Measurements from ENCODE around the gene OR52K1.

OR52K1 gene

GRCh38 chr11:4482445-4482844 lies at the start of gene OR52K1:
TSS of gene OR52K1 (plus strand) at chr11:4482646. CDS start at chr11:4488901, 6,255 bp downstream.
- no peak within 1 kb of the TSS for H3K4me3 ChIP-seq (ENCODE audit: low read length)
- TF ChIP-seq, protein P1, sequence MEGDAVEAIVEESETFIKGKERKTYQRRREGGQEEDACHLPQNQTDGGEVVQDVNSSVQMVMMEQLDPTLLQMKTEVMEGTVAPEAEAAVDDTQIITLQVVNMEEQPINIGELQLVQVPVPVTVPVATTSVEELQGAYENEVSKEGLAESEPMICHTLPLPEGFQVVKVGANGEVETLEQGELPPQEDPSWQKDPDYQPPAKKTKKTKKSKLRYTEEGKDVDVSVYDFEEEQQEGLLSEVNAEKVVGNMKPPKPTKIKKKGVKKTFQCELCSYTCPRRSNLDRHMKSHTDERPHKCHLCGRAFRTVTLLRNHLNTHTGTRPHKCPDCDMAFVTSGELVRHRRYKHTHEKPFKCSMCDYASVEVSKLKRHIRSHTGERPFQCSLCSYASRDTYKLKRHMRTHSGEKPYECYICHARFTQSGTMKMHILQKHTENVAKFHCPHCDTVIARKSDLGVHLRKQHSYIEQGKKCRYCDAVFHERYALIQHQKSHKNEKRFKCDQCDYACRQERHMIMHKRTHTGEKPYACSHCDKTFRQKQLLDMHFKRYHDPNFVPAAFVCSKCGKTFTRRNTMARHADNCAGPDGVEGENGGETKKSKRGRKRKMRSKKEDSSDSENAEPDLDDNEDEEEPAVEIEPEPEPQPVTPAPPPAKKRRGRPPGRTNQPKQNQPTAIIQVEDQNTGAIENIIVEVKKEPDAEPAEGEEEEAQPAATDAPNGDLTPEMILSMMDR (IDR thresholded peaks at IDR 0.05; ENCODE audit: insufficient read depth, low read depth, low read length, missing control alignments) = no peak
- DNase-seq (ENCODE audit: low read depth) = no peak

- TF ChIP-seq, protein P1 (IDR thresholded peaks at IDR 0.05; ENCODE audit: insufficient read depth, low read depth, low read length, missing control alignments) = no peak
- DNase-seq (ENCODE audit: low read depth) = peak; percentile 52
- no peak overlapping the region for H3K4me3 ChIP-seq (ENCODE audit: low read length)
Observed at GRCh38 chr11:4433856-4434255, 48.6 kb upstream of the OR52K1 start.

DNA sequence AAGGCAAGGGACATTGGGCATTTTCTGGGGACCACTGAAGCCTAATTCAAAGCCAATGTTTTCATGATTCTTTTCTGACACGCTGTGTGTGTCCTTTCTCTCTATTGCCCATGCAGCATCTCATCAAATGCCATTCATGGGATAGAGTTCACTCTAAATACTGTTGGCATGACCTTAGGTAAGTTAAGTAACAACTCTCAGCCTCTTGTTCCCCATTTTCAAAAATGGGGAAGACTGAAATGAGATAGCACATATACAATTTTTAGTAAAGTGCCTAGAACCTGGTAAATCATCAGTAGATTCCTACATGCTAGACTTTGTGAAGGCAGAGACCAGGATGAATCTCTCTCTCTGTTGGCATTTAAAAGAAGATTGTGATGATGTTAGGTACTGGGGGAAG lies 46.0 kb upstream of the OR52K1 start:
- H3K4me3 ChIP-seq (ENCODE audit: low read length) = no peak overlapping the region
- DNase-seq (ENCODE audit: low read depth) = no peak
- TF ChIP-seq, protein P1 (IDR thresholded peaks at IDR 0.05; ENCODE audit: insufficient read depth, low read depth, low read length, missing control alignments) = no peak

DNA sequence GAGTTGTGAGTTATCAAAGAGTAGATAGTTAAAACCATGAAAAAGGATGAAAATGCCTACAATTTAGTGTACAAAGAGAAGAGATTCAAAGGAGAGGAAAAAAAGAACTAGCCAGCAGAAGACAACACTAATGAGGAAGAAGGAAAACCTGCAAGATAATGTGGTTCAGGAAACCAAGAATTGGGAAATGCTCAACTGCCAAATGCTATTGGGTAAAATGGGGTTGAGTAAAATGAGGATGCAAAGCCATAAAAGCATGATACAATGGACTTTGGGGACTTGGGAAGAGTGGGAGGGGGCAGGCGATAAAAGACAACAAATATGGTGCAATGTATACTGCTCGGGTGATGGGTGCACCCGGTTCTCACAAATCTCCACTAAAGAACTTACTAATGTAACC lies 40.9 kb upstream of the OR52K1 start:
- no peak overlapping the region for H3K4me3 ChIP-seq (ENCODE audit: low read length)
- TF ChIP-seq, protein P1 (IDR thresholded peaks at IDR 0.05; ENCODE audit: insufficient read depth, low read depth, low read length, missing control alignments) = no peak
- DNase-seq (ENCODE audit: low read depth) = no peak

DNA sequence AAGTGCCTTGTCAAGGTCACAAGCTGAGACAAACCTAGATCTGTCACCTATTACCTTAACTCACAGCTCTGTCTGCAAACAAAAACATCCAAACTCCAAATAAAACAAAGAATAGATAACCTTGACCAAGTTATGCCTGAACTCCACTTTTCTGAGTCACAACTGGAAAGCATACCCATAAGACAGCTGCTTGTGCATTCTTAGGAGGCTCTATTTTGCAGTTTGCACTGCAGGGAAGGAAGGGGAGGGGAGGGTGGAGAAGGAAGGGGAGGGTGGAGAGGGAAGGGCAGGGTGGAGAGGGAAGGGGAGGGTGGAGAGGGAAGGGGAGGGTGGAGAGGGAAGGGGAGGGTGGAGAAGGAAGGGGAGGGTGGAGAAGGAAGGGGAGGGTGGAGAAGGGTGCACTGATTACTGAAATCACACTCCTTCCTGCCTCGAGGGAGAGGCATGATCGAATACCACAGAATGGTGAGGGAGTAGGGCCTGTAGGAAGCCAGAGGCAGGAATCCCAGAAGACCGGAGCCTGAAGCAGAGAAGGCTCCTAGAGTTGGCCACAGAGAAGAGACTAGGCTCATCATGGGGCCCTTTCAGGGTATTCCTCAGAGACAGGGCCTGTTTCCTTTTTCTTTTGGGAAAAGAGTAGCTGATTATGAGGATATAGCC lies 39.1 kb upstream of the OR52K1 start:
- no peak overlapping the region for H3K4me3 ChIP-seq (ENCODE audit: low read length)
- TF ChIP-seq, protein P1 (IDR thresholded peaks at IDR 0.05; ENCODE audit: insufficient read depth, low read depth, low read length, missing control alignments) = no peak
- DNase-seq (ENCODE audit: low read depth) = no peak

DNA sequence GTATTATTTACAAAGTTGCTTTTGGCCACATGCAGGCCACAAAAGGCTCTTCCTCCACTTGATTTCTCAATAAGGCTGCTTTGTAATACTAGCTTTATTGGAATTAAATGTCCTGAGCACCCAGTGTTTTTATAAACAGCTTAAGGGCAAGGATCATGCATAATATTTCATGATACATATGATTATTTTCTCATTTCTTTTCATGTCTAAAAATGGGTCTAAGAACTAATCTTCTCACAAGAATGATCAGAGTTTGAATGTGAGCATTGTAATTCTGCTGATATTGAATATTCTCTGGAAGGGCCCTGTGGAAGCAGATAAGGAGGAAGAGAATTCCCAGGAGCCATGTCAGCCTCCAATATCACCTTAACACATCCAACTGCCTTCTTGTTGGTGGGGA lies 33.5 kb upstream of the OR52K1 start, which contains the start of gene OR52K2:
Gene OR52K2, plus strand, starts transcription at position 301 of the 400 bp plus-strand sequence. Its CDS starts 45 bp downstream, at position 346.
- no peak within 1 kb of the TSS for H3K4me3 ChIP-seq (ENCODE audit: low read length)
- DNase-seq (ENCODE audit: low read depth) = no peak
- TF ChIP-seq, protein P1 (IDR thresholded peaks at IDR 0.05; ENCODE audit: insufficient read depth, low read depth, low read length, missing control alignments) = no peak

GRCh38 chr11:4453118-4453517 lies 29.3 kb upstream of the OR52K1 start:
- DNase-seq (ENCODE audit: low read depth) = no peak
- TF ChIP-seq, protein P1 (IDR thresholded peaks at IDR 0.05; ENCODE audit: insufficient read depth, low read depth, low read length, missing control alignments) = no peak
- no peak overlapping the region for H3K4me3 ChIP-seq (ENCODE audit: low read length)
